Loucy (cell line): ENCODE measurements around the gene SMURF1.
A peak's percentile ranks its signal among the peaks of the same experiment; 100 is the strongest.

Experiments
- H2AFZ ChIP-seq: fragments of 200-600 bp; sonication (generic); 2 replicates; pipeline ENCODE4 v1.6.0; 2016; ENCODE audit warnings: antibody characterized with exemption, mild to moderate bottlenecking, low read length, moderate library complexity
- H3F3A ChIP-seq: fragments of 200-600 bp; 2 replicates; pipeline ENCODE4 v1.6.0; 2016; ENCODE audit warnings: antibody characterized with exemption, low read depth, mild to moderate bottlenecking
- H3K27me3 ChIP-seq: fragments of 200-600 bp; sonication (generic); 2 replicates; pipeline ENCODE4 v1.6.1; 2014; ENCODE audit warnings: low read length, mild to moderate bottlenecking; ENCODE audit not compliant: insufficient read depth, poor library complexity, severe bottlenecking
- H3K36me3 ChIP-seq: fragments of 200-600 bp; sonication (generic); 2 replicates; pipeline ENCODE4 v1.6.1; 2016; ENCODE audit warnings: low read length; ENCODE audit not compliant: insufficient read depth
- H3K4me1 ChIP-seq: fragments of 200-600 bp; sonication (generic); 2 replicates; pipeline ENCODE4 v1.5.1; 2014; ENCODE audit warnings: low read length, mild to moderate bottlenecking; ENCODE audit not compliant: insufficient read depth, poor library complexity, severe bottlenecking
- H3K4me2 ChIP-seq: fragments of 200-600 bp; sonication (generic); 2 replicates; pipeline ENCODE4 v1.6.0; 2014; ENCODE audit warnings: antibody characterized with exemption, low read length, low read depth, mild to moderate bottlenecking; ENCODE audit not compliant: poor library complexity, severe bottlenecking
- H3K4me3 ChIP-seq: fragments of 200-600 bp; sonication (generic); 2 replicates; pipeline ENCODE4 v1.5.1; 2014; ENCODE audit warnings: low read length, mild to moderate bottlenecking, mixed read lengths; ENCODE audit not compliant: poor library complexity, severe bottlenecking
- H3K79me2 ChIP-seq: fragments of 200-600 bp; sonication (generic); 2 replicates; pipeline ENCODE4 v1.6.1; 2014; ENCODE audit warnings: low read length; ENCODE audit not compliant: insufficient read depth
- H3K9ac ChIP-seq: fragments of 200-600 bp; sonication (generic); 2 replicates; pipeline ENCODE4 v1.6.0; 2014; ENCODE audit warnings: mild to moderate bottlenecking, low read depth, low read length, moderate library complexity; ENCODE audit not compliant: poor library complexity, severe bottlenecking
- H3K9me2 ChIP-seq: fragments of 200-600 bp; sonication (generic); replicated peaks from 2 replicates; pipeline ENCODE4 v1.6.1; 2016; ENCODE audit warnings: low read depth, low read length, mixed read lengths
- H3K9me3 ChIP-seq: fragments of 200-600 bp; sonication (generic); 2 replicates; pipeline ENCODE4 v1.6.1; 2014; ENCODE audit warnings: mild to moderate bottlenecking, antibody characterized with exemption, low read length, low read depth; ENCODE audit not compliant: insufficient read depth
- H4K20me1 ChIP-seq: fragments of 200-600 bp; sonication (generic); 2 replicates; pipeline ENCODE4 v1.6.0; 2014; ENCODE audit warnings: antibody characterized with exemption, low read length, mild to moderate bottlenecking; ENCODE audit not compliant: insufficient read depth, poor library complexity, severe bottlenecking
- CTCF ChIP-seq: fragments of 200-600 bp; sonication (generic); conservative IDR thresholded peaks from 2 replicates; pipeline ENCODE4 v1.5.1; 2014; ENCODE audit warnings: mild to moderate bottlenecking, antibody characterized with exemption, low read length
- EZH2phosphoT487 ChIP-seq: fragments of 200-600 bp; IDR thresholded peaks from 2 replicates; pipeline ENCODE4 v1.6.1; 2018; ENCODE audit warnings: antibody characterized with exemption, mild to moderate bottlenecking, moderate library complexity, borderline replicate concordance

The SMURF1 gene

GRCh38 chr7:99042957-99043356, 101.0 kb downstream of the SMURF1 start:
- Histone ChIP-seq H3K27me3 (no peaks in the 10 kb centered on the region), H3K9me2 (no peaks in the 10 kb centered on the region), H3K4me1 (no peaks in the 10 kb centered on the region), H3F3A (no peaks in the 10 kb centered on the region), H3K4me2 (no peak overlapping the region), H3K9ac (no peak overlapping the region), H3K79me2 (no peaks in the 10 kb centered on the region), H3K4me3 (no peak overlapping the region), H4K20me1 (no peaks in the 10 kb centered on the region), H3K9me3 (no peaks in the 10 kb centered on the region), H3K36me3 (peaks cover 84% of the 10 kb centered on the region; the same call in 1 of the 2 replicates), H2AFZ (no peak overlapping the region)
- TF ChIP-seq CTCF = no peak
- no peak for TF ChIP-seq EZH2phosphoT487

GRCh38 chr7:99041526-99041925, 102.4 kb downstream of the SMURF1 start:
- no peak for TF ChIP-seq EZH2phosphoT487
- TF ChIP-seq CTCF = no peak
- Histone ChIP-seq H4K20me1 (no peaks in the 10 kb centered on the region), H3K27me3 (no peaks in the 10 kb centered on the region), H3K4me3 (no peak overlapping the region), H2AFZ (no peak overlapping the region), H3F3A (no peaks in the 10 kb centered on the region), H3K36me3 (peaks cover 85% of the 10 kb centered on the region; the same call in 1 of the 2 replicates), H3K79me2 (no peaks in the 10 kb centered on the region), H3K4me1 (no peaks in the 10 kb centered on the region), H3K9ac (no peak overlapping the region), H3K4me2 (no peak overlapping the region), H3K9me2 (no peaks in the 10 kb centered on the region), H3K9me3 (no peaks in the 10 kb centered on the region)

- TF ChIP-seq EZH2phosphoT487 (no peak), CTCF (peak; percentile 80)
- no peak overlapping the region for H2AFZ ChIP-seq
- H3K79me2 ChIP-seq = no peaks in the 10 kb centered on the region
- H3K9me3 ChIP-seq = no peaks in the 10 kb centered on the region
- no peaks in the 10 kb centered on the region for H3K9me2 ChIP-seq
- peaks cover 89% of the 10 kb centered on the region; the same call in 1 of the 2 replicates for H3K36me3 ChIP-seq
- H3K9ac ChIP-seq = no peak overlapping the region
- H3F3A ChIP-seq = no peaks in the 10 kb centered on the region
- H3K4me3 ChIP-seq = no peak overlapping the region
- H4K20me1 ChIP-seq = no peaks in the 10 kb centered on the region
- H3K4me2 ChIP-seq = no peak overlapping the region
- no peaks in the 10 kb centered on the region for H3K27me3 ChIP-seq
- no peaks in the 10 kb centered on the region for H3K4me1 ChIP-seq
These were observed 103.6 kb downstream of the SMURF1 start for GRCh38 chr7:99040104-99040958.
